B cell (primary cell): Measurements from ENCODE around the gene ATP2A1. TPM values are rescaled to one million over a fixed set of nuclear protein-coding genes. Genes with fewer than 3 reads are reported as not detected.
A peak's percentile ranks its signal among the peaks of the same experiment; 100 is the strongest.

ENCODE experiments used
- ATAC-seq: fragments of 200-7000 bp; cut with Tn5 transposase; one replicate; pipeline ENCODE4 v1.10.0; 2021; ENCODE audit warnings: low read depth, mild to moderate bottlenecking, moderate number of reproducible peaks, moderate library complexity
- CTCF ChIA-PET: fragments of 350-600 bp; sonication (Branson Sonifier 250); formaldehyde crosslinking; loops from one replicate; lab custom pipeline; 2021; ENCODE audit warnings: antibody characterized with exemption, inconsistent platforms; lab: Charles Lee
- POLR2A ChIA-PET: fragments of 350-600 bp; sonication (Branson Sonifier 250); formaldehyde crosslinking; loops from one replicate; lab custom pipeline; 2021; ENCODE audit warnings: antibody characterized with exemption; lab: Charles Lee
- DNase-seq: peaks from one replicate; pipeline ENCODE4 v3.0.0; 2013
- H2AFZ ChIP-seq: 2 replicates; pipeline ENCODE4 v1.6.1; 2012; ENCODE audit warnings: mild to moderate bottlenecking, low read depth, low read length; ENCODE audit not compliant: insufficient read depth, poor library complexity, severe bottlenecking
- H3K27ac ChIP-seq, 2 donors: 1 replicate in 1 of 2; 2 replicates in 1 of 2; pipeline ENCODE4 v1.5.1; 2012 to 2013; ENCODE audit warnings: low read length in 2 of 2, mild to moderate bottlenecking in 2 of 2, moderate library complexity in 1 of 2
- H3K27me3 ChIP-seq, 4 experiments: fragments of 200-600 bp in 1 of 4; sonication (generic) in 1 of 4; replicated peaks in 1 of 4; 1 replicate in 2 of 4; 2 replicates in 2 of 4; pipeline versions ENCODE4 v1.6.1 to v1.7.0; 2013 to 2016; ENCODE audit warnings: low read length in 3 of 4, mild to moderate bottlenecking in 2 of 4, mixed read lengths in 1 of 4, moderate library complexity in 1 of 4; ENCODE audit not compliant: insufficient read depth in 4 of 4, control insufficient read depth in 3 of 4; ENCODE audit errors: control extremely low read depth in 1 of 4
- H3K36me3 ChIP-seq, 2 experiments: replicated peaks in 1 of 2; 1 replicate in 1 of 2; 2 replicates in 1 of 2; pipeline versions ENCODE4 v1.6.1 to v1.7.1; 2013; ENCODE audit warnings: low read length in 1 of 2; ENCODE audit not compliant: insufficient read depth in 2 of 2, control insufficient read depth in 1 of 2; ENCODE audit errors: control extremely low read depth in 1 of 2, extremely low read depth in 1 of 2
- H3K4me1 ChIP-seq, 2 donors: fragments of 200-600 bp in 1 of 2; sonication (generic) in 1 of 2; 1 replicate in 1 of 2; 2 replicates in 1 of 2; pipeline versions ENCODE4 v1.5.1 to v1.6.1; 2013 to 2017; ENCODE audit warnings: low read length in 2 of 2; ENCODE audit not compliant: control insufficient read depth in 2 of 2, insufficient read depth in 2 of 2
- H3K4me2 ChIP-seq: replicated peaks from 2 replicates; pipeline ENCODE3; 2012; ENCODE audit warnings: mild to moderate bottlenecking, low read depth, low read length; ENCODE audit not compliant: poor library complexity, severe bottlenecking
- H3K4me3 ChIP-seq, 5 experiments: fragments of 200-600 bp in 1 of 5; sonication (generic) in 1 of 5; 1 replicate in 3 of 5; 2 replicates in 2 of 5; pipeline versions ENCODE4 v1.5.1 to v1.7.0; 2011 to 2016; ENCODE audit warnings: low read length in 4 of 5, mild to moderate bottlenecking in 4 of 5, low read depth in 2 of 5, control low read depth in 1 of 5, moderate library complexity in 1 of 5; ENCODE audit not compliant: insufficient read depth in 1 of 5; ENCODE audit errors: control extremely low read depth in 1 of 5, extremely low read depth in 1 of 5
- H3K79me2 ChIP-seq: fragments of 200-600 bp; sonication (generic); one replicate; pipeline ENCODE4 v1.6.0; 2016; ENCODE audit warnings: low read length; ENCODE audit not compliant: control insufficient read depth, insufficient read depth
- H3K9ac ChIP-seq: fragments of 200-600 bp; sonication (generic); 2 replicates; pipeline ENCODE4 v1.6.1; 2017; ENCODE audit warnings: mild to moderate bottlenecking, low read length, moderate library complexity
- H3K9me3 ChIP-seq, 3 donors: one replicate each; pipeline versions ENCODE4 v1.6.1 to v1.7.1; 2013; ENCODE audit warnings: low read length in 2 of 3; ENCODE audit not compliant: control insufficient read depth in 2 of 3, insufficient read depth in 1 of 3; ENCODE audit errors: control extremely low read depth in 1 of 3
- H4K20me1 ChIP-seq: 2 replicates; pipeline ENCODE4 v1.6.0; 2012; ENCODE audit warnings: mild to moderate bottlenecking, low read length; ENCODE audit not compliant: insufficient read depth, control insufficient read depth, poor library complexity, severe bottlenecking
- H3K27ac Mint-ChIP-seq: one replicate; pipeline ENCODE4 v1.8.0; 2021; ENCODE audit warnings: mixed read lengths
- H3K27me3 Mint-ChIP-seq: one replicate; pipeline ENCODE4 v1.8.0; 2021; ENCODE audit warnings: mixed read lengths
- H3K4me1 Mint-ChIP-seq: one replicate; pipeline ENCODE4 v1.8.0; 2021; ENCODE audit warnings: mixed read lengths
- H3K4me3 Mint-ChIP-seq: one replicate; pipeline ENCODE4 v1.8.0; 2021; ENCODE audit warnings: mixed read lengths
- H3K9me3 Mint-ChIP-seq: one replicate; pipeline ENCODE4 v1.8.0; 2022; ENCODE audit warnings: mixed read lengths; ENCODE audit not compliant: insufficient read depth
- EZH2 ChIP-seq: IDR thresholded peaks from 2 replicates; pipeline ENCODE4 v1.6.1; 2012; ENCODE audit warnings: borderline replicate concordance, low read depth, mild to moderate bottlenecking, moderate library complexity, low read length; ENCODE audit not compliant: insufficient read depth, poor library complexity, severe bottlenecking
- WGBS: methylation state at CpG from one replicate; pipeline ENCODE4 v1.1.5; 2013; ENCODE audit warnings: missing lambda C conversion rate; ENCODE audit not compliant: insufficient coverage; 5-methylcytosine and 5-hydroxymethylcytosine counted together
- intact Hi-C: fragments of 100-400 bp; cut with micrococcal nuclease; formaldehyde crosslinking; loops from one replicate; pipeline ENCODE4 v1.10.0; 2022
- polyA plus RNA-seq: library from polyadenylated mRNA; depleted of rRNA; stranded (reverse); fragments of >200 nt; gene quantifications from 2 replicates; pipeline ENCODE4 v1.2.3, GENCODE V29; 2012
- total RNA-seq, 2 donors: library from RNA; stranded (reverse); fragments of 120-200 nt in 1 of 2; gene quantifications; 1 replicate in 1 of 2; 2 replicates in 1 of 2; pipeline versions ENCODE4 v1.2.3 to v1.2.4, GENCODE V29; 2013 to 2022
- TF ChIP-seq, protein P1 (sequence below): fragments of 200-600 bp; IDR thresholded peaks from one replicate; pipeline ENCODE4 v1.8.0; 2022; ENCODE audit warnings: antibody characterized with exemption, mild to moderate bottlenecking

ATP2A1 gene
- total and polyA plus RNA-seq, 2 donors (not counting 1 experiment from before 2014, with no cell fraction given): 0.31 to 0.84 TPM

GRCh38 chr16:28898266-28898665 is 20.0 kb downstream of the ATP2A1 start:
- no peaks in the 10 kb centered on the region for H4K20me1 ChIP-seq
- no peak overlapping the region for H3K4me2 ChIP-seq
- Mint-ChIP-seq H3K4me3 (no peak overlapping the region), H3K4me1 (peaks cover 10% of the 10 kb centered on the region), H3K9me3 (no peaks in the 10 kb centered on the region), H3K27ac (peak overlapping the region; percentile 32), H3K27me3 (no peaks in the 10 kb centered on the region)
- no peak for DNase-seq
- H3K79me2 ChIP-seq: no peaks in the 10 kb centered on the region
- no peak overlapping the region for H3K9ac ChIP-seq
- peaks cover 8 to 11% of the 10 kb centered on the region in 2 donors for H3K4me1 ChIP-seq
- no peak overlapping the region for H2AFZ ChIP-seq
- TF ChIP-seq EZH2: no peak
- TF ChIP-seq, protein P1, sequence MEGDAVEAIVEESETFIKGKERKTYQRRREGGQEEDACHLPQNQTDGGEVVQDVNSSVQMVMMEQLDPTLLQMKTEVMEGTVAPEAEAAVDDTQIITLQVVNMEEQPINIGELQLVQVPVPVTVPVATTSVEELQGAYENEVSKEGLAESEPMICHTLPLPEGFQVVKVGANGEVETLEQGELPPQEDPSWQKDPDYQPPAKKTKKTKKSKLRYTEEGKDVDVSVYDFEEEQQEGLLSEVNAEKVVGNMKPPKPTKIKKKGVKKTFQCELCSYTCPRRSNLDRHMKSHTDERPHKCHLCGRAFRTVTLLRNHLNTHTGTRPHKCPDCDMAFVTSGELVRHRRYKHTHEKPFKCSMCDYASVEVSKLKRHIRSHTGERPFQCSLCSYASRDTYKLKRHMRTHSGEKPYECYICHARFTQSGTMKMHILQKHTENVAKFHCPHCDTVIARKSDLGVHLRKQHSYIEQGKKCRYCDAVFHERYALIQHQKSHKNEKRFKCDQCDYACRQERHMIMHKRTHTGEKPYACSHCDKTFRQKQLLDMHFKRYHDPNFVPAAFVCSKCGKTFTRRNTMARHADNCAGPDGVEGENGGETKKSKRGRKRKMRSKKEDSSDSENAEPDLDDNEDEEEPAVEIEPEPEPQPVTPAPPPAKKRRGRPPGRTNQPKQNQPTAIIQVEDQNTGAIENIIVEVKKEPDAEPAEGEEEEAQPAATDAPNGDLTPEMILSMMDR: no peak
- H3K27me3 ChIP-seq: no peaks in the 10 kb centered on the region
- 99% methylated on average over 15 of the region's 15 CpGs for WGBS
- ChIA-PET POLR2A (no interaction called here), CTCF (interaction anchor here (2.8 kb wide), 1 partner anchor 47 kb away, joined by 8 read pairs; no protein-coding TSS in a partner anchor)
- ATAC-seq: no peak
- no peak overlapping the region for H3K4me3 ChIP-seq
- H3K27ac ChIP-seq: no peak overlapping the region
- intact Hi-C loops: no loop called here
- no peaks in the 10 kb centered on the region for H3K9me3 ChIP-seq
- peaks cover 2 to 6% of the 10 kb centered on the region in 2 experiments for H3K36me3 ChIP-seq

- H3K9me3 Mint-ChIP-seq: no peaks in the 10 kb centered on the region
- CTCF ChIA-PET: interaction anchor here (0.6 to 2.8 kb wide), 2 partner anchors 46 to 382 kb away, joined by 3 to 8 read pairs; no protein-coding TSS in a partner anchor
- TF ChIP-seq, protein P1: no peak
- TF ChIP-seq EZH2: no peak
- H3K27me3 Mint-ChIP-seq: no peaks in the 10 kb centered on the region
- intact Hi-C loops: no loop called here
- peaks cover 2 to 6% of the 10 kb centered on the region in 2 experiments for H3K36me3 ChIP-seq
- H3K4me1 Mint-ChIP-seq: peaks cover 15% of the 10 kb centered on the region
- DNase-seq (no peak), ATAC-seq (no peak)
- H3K9me3 ChIP-seq: no peaks in the 10 kb centered on the region
- WGBS: 100% methylated on average over 2 of the region's 4 CpGs
- H3K27ac ChIP-seq: no peak overlapping the region
- no peaks in the 10 kb centered on the region for H3K27me3 ChIP-seq
- H3K27ac Mint-ChIP-seq: no peak overlapping the region
- peaks cover 12 to 16% of the 10 kb centered on the region in 2 donors for H3K4me1 ChIP-seq
- POLR2A ChIA-PET: no interaction called here
- no peak overlapping the region for H3K4me2 ChIP-seq
- no peak overlapping the region for H3K4me3 ChIP-seq
- no peak overlapping the region for H3K9ac ChIP-seq
- H3K4me3 Mint-ChIP-seq: no peak overlapping the region
- no peaks in the 10 kb centered on the region for H3K79me2 ChIP-seq
- H2AFZ ChIP-seq: no peak overlapping the region
- H4K20me1 ChIP-seq: no peaks in the 10 kb centered on the region
Measured at GRCh38 chr16:28898942-28899341, 20.7 kb downstream of the ATP2A1 start.
